IPS DF 19.7 (cell line): ENCODE data around the gene ALDOA.

Source experiments
- DNase-seq: peaks from one replicate; pipeline ENCODE4 v3.0.0-alpha.2; 2013; ENCODE audit warnings: low read depth, low spot score

ALDOA gene

DNA sequence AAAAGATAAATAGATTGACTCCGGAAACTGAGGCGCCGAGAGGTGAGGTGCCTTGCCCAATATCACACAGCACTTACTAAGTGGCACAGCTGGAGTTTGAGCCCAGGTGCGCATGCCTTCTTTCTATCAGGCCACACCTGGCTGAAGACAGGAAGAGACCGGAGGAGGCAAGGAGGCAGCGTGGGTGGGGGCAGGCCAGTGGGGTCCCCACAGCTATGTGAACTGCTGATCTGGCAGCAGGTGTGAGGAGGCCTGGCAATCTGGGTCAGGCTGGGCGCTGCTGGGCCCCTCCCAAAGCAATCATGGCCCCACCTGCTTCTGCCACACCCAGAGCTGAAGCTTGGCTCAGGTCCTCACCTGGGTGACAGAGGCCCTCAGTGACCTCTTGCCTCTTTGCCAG, 49.7 kb downstream of the ALDOA start:
- no peak for DNase-seq

DNA sequence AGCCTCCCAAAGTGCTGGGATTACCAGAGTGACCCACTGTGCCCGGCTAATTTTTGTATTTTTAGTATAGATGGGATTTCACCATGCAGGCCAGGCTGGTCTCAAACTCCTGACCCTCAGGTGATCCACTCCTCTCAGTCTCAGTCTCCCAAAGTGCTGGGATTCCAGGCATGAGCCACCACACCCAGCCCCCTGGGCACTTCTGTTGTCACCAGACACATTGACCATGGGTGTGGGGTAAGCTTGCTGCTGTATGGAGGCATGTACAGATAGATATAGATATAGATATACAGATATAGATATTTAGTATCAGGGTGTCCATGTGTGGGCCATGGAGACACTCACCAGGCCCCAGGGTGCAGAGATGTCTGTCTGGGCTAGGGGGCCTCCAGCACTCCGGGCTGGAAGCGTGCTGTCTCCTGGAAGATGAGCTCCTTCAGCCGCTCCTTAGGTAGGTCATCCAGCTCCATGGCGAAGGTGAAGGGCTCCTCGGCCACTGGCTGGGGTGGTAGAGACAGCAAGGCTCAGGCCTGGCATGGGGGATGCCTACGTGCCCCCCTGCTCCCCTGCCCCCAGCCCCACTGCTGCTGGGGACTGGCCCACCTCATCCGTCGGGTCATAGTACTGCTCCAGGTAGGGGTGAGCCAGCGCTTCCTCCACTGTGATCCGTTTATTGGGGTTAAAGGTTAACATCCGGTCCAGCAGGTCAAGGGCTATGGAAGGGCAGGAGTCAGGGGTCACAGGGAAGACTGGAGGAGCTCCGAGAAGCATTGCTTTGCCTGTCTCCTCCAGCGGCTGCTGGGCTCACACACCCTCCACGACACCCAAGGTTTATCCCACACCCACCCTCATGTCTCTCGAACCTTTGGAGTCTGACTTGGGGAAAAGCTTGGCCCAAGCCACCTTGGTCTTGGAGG, 51.0 kb downstream of the ALDOA start:
- no peak for DNase-seq

DNA sequence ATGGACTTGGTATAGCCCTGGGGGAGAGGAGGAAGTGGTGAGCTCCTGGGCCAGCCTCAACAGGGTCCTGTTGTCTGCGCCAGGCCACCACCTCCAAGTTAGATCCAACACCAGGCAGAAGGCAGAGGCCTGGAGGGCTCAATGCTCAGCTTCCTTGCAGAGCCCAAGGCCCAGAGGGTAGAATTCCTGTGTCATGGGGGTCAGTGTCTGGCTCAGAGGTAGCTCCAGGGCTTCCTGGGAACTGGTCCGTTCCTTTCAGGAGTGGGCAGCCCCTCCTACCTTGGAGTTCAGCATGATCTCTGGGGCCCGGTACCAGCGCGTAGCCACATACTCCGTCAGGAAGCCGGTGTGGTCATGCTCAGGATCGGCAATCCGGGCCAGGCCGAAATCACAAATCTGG, 52.2 kb downstream of the ALDOA start:
- DNase-seq: no peak

DNA sequence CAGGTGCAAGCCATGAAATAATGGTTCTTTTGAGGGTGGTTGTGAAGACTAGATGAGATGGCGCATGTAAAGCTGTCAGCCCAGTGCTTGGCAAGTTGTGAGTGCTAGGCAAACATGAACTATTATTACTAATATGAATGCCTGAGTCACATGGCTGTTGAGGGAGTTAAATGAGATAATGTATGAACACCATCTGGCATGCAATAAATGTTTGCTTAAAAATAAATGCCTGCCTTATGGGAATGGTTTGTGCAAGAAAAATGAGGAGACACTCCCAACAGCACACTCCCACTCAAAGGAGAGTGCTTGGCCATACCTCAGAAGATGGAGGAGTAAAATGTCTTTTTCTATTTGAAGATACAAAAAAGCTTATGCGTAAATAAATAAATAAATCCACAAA, 53.9 kb downstream of the ALDOA start:
- DNase-seq: no peak
